AML-193 (cell line): ENCODE measurements around the gene SERPINA5.
"Not testable (repeated sequence)": the region's sequence is repeated elsewhere in the genome, so short reads cannot be mapped to it uniquely, and the experiment has no call there.

Source experiments
- DNase-seq, 2 experiments: peaks; one replicate each; lab custom pipeline; 2025; lab: John Stamatoyannopoulos, UW

The SERPINA5 gene

DNA sequence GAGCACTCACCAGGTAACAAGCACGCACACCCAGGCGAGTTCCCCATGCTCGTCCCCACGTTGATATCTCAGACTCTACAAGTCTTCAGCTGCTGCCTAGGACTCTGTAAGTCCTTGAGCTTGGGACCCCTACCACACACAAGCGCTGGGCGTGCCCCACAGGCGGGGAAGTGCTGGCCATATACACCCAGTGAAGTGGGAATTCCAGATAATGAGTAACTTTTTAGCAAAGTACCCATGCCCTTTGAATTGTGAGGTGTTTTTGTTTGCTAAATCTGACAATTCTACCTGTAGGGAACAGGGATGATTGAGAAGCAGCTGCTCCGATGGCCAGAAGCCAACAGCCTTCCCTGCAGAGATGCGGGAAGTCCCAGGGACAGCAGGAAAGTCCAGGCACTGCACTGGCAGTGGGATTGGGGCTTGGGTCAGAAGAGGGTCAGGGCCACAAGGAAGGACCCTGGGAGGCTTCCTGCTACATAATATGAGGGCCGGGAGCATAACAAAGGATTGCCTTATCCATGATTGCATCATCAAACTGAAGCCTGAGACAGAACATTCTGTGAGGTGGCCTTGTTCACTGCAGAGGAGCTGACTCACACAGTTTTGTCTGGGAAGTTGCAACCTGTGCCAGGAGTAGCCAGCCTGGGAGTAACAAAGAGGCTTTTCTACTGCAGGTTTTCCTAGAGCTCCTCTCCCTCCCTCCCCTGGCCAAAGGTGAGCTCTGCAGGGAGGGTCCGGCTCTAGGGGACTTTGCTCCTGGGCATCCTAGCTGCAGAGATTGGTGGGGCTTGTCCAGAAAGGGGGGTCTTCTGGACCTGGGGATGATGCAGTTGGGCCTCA, 17.8 kb downstream of the SERPINA5 start:
- no peak for DNase-seq

DNA sequence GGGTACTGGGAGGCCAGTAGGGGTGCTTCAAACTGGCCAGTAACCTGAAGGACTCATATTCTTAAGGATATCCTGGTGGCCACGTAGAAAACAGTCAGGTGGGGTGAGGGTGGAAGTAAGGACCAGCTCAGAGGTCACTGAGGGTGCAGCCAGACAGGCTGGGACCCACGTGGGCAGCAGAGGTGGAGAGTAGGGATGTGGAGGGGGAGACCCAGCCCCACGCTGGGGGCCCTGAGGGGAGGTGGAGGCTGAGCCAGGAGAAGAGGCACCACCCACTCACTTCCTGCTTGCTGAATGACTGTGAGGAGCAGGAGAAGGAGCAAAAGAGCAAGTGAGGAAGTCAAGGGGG, 18.4 kb downstream of the SERPINA5 start:
- no peak for DNase-seq

DNA sequence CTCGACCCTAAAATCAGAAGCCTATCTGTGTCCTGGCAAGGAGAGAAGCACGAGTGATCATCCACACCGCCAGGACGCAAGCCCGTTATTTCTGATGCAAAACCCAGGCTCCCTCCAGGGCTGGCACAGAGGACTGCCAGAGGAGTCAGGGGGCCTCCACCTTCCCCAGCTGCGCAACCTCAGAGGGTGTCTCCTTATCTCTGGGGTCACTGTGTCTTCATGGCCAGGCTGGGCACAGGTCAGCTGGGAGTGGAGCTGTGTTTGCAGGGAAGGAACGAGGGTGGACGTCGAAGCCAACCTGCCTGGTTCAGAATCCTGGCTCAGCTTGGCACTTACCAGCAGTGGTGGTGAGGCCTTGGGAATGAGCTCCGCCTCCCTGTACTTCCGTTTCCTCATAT, 18.9 kb downstream of the SERPINA5 start:
- DNase-seq: no peak

DNA sequence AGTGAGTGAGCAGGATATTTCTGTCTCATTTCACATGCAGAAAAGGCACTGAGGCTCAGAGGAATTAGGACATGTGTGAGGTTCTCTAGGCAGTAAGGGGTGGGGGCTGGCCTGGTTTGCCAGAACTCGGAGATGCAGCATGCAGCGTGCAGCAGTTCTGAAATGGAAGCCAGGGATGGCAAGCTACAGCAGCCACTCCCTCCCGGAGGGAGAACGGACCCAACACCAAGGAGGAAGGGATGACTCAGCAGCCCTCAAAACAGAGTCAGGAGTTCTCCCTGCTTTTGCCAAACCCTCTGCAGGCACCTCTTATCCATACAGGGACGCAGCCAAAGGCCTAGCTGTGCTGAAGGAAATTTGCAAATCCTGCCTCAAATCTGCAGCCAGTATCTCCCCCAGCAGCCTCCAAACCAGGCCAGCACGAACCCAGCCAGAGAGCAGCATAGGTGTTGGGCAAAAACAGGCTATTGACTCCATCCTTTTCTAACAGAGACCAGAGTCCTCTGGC, 20.7 kb downstream of the SERPINA5 start:
- no peak for DNase-seq

DNA sequence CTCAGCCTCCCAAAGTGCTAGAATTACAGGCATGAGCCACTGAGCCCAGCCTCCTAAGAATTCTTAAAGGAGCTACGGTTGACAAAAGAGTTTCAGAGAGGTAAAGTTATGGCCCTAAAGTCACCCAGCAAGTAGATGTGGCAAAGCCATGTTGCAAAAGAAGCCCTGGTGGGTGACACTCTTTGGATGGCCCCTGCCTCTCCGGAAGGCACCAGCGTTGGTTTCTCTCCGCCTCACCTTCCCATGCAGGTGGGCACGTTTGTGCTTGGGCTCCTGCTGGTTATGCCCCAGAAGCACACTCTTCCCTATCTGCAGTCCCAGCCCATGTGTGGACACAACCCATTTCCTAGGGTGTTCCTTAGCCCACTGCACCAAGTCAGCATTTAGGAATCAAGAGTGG, 21.5 kb downstream of the SERPINA5 start:
- DNase-seq: no peak

DNA sequence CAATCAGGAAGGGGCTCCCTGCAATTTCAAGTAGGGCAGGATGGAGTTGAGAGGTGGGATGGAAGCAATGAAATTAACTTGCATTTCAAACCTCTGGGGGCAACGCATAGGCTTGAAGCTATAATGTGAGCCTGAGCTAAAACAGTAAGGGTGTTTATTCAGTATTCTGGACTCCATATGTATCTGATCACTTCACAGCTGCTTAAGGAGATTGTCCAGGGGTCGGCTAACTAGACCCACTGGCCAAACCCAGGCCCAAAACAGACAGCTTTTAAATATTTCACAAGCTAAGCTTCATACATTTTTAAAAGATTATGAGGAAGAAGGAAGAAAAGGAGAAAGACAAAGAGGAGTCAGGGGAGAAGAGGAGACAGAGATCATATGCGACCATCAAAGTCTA, 24.1 kb downstream of the SERPINA5 start:
- DNase-seq: no peak

DNA sequence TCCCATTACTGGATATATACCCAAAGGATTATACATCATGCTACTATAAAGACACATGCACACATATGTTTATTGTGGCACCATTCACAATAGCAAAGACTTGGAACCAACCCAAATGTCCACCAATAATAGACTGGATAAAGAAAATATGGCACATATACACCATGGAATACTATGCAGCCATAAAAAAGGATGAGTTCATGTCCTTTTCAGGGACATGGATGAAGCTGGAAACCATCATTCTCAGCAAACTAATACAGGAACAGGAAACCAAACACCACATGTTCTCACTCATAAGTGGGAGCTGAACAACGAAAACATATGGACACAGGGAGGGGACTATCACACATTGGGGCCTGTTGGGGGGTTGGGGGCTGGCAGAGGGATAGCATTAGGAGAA, 27.7 kb downstream of the SERPINA5 start:
- DNase-seq: not testable (repeated sequence)

DNA sequence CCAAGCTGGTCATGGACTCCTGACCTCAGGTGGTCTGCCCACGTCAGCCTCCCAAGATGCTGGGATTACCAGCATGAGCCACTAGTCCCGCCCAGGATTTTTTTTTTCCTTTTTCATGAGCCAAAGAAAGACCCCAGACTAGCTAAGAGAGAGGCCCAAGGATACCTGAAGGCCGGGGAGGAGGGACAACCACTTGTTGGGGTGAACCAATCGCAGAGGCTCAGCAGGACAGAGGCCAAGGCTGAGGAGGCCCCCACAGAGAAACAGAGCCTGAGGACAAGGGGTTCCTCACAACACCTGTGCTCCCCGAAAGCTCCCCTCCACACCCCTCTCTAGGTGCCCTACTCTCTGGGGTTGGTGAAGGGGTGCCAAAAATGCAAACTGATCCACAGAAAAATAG, 30.0 kb downstream of the SERPINA5 start:
- DNase-seq: no peak

DNA sequence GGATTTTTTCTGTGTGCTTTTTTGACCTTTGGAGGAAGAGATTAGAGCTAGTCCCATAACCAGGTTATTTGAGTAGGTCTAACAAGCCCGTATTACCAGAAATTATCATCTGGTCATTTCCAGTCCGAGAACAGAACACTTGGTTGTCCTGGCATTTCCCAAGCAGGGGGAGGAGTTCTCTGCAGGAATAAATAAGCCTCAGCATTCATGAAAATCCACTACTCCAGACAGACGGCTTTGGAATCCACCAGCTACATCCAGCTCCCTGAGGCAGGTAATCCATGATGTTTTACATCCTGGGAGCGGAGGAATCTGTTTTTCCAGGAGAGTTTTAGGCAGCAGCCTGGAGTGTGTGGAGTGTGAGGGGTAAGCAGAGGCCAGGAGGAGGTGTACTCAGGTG, 30.9 kb downstream of the SERPINA5 start, which contains the start of gene SERPINA3:
Gene SERPINA3 (plus strand): TSS at position 218 of the 400 bp plus-strand sequence. CDS start 2,051 bp downstream, outside the sequence.
- DNase-seq: no peak

DNA sequence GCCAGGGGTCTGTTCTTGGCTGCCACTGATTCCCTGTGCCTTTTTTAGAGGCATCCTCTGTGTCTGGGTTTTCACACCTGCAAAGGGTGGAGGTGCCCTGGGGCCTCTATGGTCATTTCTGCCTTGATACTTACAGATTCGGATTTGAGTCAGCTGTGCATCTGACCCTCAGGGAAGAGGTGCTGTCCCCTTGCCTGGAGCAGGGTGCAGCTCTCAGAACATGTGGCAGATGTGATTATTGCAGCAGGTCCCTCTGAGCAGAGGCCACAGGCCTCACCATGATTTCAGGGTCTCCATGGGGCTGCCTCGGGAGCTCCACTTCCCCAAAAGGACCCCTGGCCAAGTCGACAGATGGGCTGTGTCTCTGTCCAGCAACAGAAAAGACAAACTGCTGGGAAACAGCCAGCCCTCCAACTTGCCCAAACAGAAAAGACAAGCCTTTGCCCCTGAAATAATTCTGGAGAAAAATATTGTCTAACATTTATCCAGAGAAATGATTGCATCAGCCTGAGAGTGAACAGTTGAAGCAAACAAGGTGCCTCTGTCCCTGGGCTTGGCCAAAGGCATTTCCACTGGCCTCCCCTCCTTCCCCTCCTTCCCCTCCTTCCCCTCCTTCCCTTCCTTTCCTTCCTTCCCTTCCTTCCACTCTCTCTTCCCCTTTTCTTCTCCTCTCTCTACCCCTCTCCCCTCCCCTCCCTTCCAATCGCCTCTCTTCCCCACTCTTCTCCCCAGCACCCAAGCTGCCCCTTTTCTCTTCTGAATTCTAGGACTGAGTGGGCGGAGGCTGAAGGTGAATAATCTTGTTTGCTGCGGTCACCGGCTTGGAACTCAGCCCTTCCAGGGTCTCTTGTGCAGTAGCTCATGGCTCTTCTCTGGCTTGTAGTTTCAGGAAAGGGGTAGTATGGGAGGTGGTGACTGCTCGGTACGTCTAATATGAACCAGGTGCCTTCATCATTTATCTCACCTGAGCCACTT, 31.6 kb downstream of the SERPINA5 start:
- no peak for DNase-seq

DNA sequence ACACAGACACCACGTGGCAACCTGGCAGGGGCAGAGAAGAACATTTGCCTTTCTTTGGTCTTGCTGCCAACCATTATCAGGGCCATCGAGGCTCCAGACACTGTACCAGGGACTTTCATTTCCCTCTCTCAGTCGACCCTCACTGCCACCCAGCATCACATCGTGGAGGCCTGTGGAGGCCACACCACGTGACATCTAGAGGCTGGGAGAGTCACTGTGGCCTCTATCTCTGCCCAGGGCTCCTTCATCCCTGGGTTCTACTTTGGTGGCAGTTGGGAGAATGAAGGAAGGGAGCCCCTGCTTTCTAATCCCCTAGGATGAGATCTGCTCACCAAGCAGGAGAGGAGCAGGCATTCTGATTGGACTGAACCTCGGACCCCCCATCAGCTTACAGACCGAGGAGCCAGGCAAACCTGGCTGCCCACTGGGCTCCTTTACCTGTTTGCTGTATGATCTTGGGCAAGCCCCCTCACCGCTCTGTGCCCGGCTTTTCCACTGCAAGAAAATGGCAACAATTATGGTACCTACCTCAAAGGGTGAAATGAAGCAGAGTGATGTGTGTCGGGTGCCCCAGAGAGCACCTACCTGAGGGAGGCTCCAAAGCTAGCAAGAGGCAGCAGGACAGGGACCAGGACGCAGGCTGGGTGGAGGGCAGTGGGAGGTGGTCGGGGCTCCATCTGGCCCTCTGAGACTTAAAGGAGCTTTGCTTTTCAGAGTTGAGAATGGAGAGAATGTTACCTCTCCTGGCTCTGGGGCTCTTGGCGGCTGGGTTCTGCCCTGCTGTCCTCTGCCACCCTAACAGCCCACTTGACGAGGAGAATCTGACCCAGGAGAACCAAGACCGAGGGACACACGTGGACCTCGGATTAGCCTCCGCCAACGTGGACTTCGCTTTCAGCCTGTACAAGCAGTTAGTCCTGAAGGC, 32.8 kb downstream of the SERPINA5 start:
- no peak for DNase-seq

DNA sequence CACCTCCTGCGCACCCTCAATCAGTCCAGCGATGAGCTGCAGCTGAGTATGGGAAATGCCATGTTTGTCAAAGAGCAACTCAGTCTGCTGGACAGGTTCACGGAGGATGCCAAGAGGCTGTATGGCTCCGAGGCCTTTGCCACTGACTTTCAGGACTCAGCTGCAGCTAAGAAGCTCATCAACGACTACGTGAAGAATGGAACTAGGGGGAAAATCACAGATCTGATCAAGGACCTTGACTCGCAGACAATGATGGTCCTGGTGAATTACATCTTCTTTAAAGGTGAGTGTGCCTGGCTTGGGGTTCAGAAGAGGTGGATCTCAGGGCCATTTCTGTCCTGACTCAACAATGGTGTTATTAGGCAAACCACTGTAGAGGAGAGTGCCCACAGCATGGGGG, 33.6 kb downstream of the SERPINA5 start:
- DNase-seq: no peak

DNA sequence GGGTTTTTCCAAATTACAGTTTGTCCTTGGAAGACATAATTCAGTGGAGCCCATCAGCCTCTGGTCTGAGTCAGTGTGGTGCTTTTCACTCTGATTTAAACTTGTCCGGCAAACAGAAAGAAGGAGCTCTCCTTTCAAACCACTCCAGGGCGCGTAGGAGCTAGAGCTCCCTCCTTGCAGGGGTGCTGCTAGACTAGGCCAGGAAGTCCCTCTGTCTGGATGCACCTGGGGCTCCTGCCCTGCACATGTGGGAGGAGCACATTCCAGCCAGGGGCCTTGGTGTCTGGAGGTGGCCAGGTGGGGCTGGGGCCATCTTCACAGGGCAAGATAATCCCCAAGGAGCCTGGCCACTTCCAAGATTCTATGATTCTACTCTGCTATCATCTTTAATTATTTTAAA, 34.0 kb downstream of the SERPINA5 start:
- DNase-seq: no peak

DNA sequence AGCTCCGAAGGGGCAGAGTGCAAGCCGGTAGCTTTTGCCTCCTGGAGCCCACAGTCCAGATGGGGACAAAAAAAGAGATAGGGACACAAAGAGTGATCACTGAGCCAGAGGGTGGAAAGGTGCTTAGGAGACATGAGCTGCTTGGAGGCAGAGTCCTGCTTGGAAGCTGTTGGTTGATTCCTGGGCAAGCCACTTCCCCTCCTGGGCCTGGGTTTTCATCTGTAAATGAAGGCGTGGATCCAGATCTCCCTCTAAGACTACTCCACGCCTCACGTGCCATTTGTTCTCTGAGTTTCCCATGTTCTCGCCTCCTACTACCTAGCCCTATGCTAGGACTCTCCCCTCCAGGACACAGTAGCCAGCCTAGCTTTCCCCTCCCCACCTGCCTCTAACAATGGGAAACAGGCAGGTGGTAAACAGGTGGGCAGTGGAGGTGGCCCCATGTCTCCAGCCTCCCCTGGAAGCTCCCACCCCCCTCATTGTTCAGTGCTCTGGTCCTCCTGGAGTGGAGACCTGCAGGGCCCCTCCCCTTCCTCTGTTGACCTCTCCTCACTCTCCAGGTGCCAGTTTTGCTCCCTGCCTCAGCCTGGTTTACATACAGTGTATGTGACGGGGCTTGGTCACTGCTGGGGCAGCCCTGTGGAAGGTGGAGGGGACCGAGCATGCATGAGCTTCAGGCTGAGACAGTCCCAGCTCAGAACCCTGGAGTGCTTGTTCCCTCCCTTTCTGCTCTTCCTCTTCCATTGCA, 34.8 kb downstream of the SERPINA5 start:
- no peak for DNase-seq

DNA sequence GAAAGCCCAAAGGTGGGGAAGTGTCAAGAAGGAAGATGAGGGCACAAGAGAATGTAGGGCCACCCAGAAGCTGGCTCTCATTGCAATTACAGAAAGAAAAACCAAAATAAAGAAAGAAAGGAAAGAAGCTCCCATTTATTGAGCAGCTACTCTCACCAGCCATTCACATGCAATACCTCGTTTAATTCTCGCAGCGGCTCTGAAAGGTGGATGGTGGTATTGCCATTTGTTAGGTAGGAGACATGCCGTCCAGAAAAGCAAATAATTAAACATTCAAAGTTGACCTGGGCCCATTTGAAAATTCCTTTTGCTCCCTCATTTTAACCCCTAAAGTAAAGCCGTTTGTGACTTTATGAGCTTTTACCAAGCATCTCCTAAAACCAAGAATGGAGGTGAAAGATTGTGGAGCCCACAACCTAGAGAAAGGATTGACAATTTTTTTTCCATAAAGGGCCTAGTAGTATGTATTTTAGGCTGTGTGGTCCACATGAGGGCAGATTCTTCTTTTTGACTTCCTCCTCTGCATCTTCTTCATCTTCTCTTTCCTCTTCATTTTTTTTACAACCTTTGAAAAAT, 36.2 kb downstream of the SERPINA5 start:
- no peak for DNase-seq

DNA sequence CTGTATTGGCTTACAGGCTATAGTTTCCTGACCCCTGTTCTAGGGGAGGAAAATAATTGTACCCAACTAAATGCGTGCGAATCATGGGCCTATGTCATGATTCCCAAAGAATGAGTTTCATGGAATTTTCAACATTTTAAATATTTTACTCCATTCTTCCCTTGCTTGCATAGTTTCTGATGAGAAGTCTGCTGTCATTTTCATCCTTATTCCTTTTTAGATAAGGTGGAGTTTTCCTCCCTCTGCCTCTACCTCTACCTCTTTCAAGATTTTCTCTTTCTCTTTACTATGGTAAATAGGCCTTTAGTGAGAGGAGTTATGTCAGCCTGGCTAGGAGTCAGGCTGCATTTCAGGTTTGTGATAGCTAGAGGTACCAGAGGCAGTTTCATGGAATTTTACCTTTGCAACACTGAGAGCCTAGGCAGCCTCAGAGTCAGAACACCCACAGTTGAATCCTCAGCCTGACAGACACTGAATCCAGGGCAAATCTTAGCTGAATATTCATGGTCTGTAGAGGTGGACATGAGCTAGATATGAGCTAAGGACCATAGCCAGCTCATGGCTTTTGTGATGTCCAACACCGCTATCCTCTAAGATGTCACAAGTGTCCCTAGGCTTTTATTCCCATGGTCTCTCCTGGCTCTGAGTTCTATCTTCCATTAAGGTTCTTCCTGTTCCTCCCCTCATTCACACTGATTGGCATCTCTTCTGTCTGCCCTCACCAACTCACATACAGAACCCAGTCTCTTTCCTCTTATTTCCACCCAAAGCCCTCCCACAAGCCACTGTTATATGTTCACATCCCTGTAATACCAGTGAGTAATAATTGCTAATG, 37.0 kb downstream of the SERPINA5 start:
- no peak for DNase-seq

DNA sequence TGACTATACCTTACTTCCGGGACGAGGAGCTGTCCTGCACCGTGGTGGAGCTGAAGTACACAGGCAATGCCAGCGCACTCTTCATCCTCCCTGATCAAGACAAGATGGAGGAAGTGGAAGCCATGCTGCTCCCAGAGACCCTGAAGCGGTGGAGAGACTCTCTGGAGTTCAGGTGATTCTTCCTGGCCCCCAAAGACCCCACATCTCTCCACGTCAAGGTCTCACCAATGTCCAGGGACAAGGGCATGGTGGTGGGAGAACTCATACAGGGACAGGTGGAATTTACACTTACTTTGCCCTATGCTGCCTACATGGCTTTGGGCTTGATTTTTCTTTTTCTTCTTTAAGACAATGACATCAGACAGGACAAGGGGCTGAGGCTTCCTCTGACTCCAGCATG, 38.1 kb downstream of the SERPINA5 start:
- DNase-seq: no peak

DNA sequence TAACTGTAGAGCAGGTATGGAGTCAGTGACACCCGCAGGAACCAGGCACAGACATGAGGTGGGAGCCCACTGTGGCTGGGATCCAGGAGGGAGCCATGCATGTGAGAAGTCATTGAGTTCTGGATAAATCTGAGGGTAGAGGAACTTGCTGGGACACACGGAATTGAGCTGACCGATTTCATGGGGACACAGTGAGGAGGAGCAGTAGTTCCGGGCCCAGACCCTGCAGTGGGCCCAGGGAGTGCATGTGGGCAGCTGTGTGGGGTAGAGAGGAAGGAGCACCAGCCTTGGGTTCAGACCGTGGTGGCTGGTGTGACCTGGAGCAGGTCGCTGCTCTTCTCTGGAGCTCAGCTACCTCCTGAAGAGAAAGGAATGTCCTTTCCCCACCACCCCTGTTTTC, 39.4 kb downstream of the SERPINA5 start:
- no peak for DNase-seq

DNA sequence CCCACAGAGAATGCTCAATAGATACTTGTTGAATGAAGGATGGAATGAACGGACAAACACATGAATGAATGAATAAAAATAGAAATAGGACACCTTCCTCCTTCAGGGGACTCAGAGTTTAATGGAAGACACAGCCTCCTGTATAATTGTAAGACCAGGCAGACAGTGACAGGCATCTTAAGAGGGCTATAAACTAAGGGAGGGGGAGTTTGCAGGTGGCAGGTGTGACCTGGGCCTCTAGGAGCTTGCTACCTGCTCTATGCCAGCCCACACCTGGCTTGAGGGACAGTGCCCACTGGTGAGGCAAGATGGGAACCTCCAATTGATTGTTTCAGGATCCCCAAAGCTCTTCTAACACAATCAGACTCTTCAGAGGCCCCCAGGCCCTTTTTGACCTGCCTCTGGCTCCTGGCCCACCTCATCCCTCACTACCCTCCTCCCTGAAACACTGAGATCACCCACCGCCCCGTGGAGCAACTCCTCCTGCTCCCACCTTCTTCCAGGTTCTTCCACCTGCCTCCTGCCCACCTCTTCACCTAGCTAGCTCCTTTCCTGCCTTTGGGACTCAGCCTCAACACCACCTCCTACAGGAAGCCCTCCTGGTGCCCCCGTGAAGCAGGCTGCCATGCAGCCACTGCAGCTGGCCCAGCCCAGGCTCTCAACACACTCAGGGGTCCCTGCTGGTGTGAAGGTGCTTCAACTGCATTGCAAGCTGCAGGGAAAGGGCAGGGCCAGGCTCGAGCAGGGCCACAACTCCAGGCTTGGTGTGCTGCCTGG, 40.3 kb downstream of the SERPINA5 start:
- DNase-seq: no peak
